HG03139 (cell line): ENCODE data around the gene WSCD2.

Experiments used
- ATAC-seq: cut with Tn5 transposase; IDR thresholded peaks from one replicate; pipeline ENCODE4 v1.9.1; 2021; ENCODE audit not compliant: unreplicated experiment

Gene WSCD2

DNA sequence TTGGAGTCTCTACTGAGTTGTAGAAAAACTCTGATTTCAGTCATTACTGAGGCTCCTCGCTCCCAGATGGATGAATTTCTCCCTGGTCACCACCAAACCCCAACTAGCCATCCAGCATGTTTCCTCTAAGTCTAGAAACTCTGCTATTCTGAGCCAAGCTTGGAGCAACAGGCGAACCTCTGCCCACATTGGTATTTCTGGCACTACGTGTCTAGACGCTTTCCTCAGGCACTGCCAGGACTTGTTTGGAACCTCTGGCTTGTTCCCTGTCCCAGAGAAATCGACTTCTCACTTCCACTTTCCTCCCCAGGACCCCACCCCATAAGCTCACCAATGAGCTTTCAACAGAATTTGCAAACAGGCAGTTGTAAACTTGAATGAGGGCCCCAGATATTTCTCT, 27.6 kb downstream of the WSCD2 start:
- ATAC-seq: no peak

GRCh38 chr12:108157870-108158459, 28.9 kb downstream of the WSCD2 start:
- ATAC-seq: no peak

DNA sequence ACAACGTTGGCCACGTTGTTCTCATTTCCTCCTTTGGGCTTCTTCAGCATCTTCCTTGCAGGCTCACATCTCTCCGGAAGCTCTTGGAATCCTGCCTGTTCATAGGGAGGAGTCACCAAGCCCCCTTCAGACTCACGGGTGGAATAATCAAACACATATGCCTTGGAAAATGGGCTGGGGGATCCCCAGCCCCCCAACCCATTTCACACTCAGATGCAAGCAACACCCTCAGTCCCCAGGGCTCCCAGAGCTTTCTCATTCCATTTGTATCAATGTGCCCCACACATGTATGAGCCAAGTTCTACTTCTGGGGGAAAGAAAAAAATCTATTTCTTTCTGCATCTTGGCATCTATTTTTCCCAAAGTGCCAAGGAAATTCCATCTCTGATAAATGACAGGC, 33.1 kb downstream of the WSCD2 start:
- ATAC-seq: no peak

GRCh38 chr12:108166505-108166904, 37.4 kb downstream of the WSCD2 start:
- ATAC-seq: no peak

DNA sequence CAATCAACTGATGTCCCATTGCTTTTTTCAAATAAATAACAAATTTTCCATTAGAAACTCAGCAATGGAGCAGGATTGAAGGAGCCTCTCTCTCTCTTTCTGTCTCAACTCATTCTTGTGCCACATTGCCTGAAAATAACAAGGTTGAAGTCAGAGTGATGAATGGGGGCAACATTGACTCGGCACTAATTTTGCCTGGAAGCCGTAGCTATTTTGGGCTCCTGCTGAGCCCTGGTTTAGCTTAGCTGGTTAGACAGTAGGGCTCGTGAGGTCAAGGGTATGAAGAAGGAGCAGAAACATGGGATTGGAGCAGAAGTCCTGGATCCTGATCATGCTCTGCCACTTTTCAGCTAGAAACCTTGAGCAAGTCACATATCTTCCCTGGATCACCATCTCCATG, 38.9 kb downstream of the WSCD2 start:
- ATAC-seq: no peak

GRCh38 chr12:108169708-108170107, 40.6 kb downstream of the WSCD2 start:
- no peak for ATAC-seq

DNA sequence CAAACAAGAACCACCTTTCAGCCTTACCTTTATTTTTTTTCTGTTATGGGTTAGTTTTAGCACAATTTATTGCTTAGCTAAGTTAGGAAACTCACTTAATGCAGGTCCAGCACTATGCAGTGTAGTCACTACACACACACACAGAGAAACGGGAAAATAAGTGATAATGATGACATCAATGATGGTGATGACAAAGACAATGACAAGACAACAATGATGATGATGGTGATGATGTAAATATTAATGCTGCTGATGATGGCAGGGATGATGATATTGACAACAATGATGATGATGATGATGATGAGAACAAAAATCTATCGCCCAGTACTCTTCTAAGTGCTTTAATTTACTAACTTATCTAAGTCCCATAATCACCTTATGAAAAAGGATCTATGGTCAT, 41.1 kb downstream of the WSCD2 start:
- no peak for ATAC-seq

DNA sequence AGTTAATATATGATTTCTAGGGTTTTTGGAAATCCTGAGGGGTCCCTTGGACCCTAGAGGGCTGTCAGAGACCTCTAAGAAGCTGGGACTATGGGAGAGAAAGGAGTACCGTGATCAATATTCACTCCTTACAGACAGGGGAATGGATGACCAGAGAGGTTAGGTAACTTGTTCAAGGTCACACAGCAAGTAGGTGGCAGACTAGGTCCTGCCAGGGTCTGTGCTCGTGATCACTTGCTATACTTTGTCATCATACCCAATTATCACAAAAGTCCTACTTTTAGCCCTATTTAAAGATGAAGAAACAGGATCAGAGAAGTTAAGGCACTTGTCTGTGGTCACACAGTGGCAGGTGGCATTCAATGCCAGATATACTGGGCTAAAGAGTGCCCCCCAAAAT, 42.9 kb downstream of the WSCD2 start:
- no peak for ATAC-seq

GRCh38 chr12:108173160-108173559, 44.1 kb downstream of the WSCD2 start:
- ATAC-seq: no peak

DNA sequence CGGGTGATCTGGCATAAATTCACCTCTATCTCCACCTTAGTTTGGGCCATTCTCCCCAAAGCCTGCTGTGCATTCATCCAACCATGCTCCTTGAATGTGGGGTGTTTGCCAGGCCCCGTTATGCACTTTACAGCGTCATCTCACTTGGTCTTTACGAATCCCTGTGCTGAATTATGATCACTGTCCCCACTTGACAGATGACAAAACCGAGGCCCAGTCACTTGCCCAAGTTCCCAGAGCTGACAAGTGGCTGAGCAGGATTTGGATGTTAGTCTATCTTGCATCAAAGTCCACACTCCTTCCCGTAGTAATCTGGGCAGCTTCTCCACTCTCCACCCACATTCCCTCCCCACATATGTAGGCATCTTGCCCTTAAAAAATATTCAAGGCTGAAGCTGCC, 44.8 kb downstream of the WSCD2 start:
- no peak for ATAC-seq

DNA sequence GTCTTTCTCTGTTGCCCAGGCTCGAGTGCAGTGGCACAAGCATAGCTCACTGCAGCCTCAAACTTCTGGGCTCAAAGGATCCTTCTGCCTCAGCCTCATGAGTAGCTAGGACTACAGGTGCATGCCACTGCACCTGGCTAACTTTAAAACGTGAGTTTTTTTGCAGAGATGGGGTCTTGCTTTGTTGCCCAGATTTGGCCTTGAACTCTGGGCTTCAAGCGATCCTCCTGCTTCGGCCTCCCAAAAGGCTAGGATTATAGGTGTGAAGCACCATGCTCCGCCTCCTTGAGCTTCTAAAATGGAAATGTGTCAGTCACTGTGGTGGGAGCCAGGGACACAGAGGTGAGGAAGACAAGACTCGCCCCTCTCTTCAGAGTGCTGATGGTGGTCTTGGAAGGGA, 45.6 kb downstream of the WSCD2 start:
- no peak for ATAC-seq

- ATAC-seq: no peak
Observed at GRCh38 chr12:108175310-108175709, 46.2 kb downstream of the WSCD2 start.

GRCh38 chr12:108176292-108176691, 47.2 kb downstream of the WSCD2 start:
- ATAC-seq: no peak

DNA sequence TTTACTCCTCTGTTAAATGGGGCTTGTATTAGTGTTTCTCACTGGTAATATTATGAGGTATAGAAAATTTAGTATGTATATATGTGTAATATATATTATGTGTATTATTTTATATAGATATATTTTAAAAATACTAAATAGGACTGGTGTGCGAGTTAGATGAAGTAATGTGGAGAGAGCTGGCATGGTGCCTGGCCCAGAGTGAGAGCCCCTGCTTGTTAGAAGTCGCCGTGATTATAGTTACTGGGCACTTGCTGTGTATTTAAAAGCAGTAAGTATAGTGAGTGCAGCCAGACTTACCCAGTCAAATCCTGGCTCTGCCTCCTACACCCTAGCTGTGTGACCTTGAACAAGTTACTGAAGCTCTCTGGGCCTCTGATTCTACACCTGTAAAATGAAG, 48.0 kb downstream of the WSCD2 start:
- no peak for ATAC-seq

- no peak for ATAC-seq
Observed at GRCh38 chr12:108179305-108179704, 50.2 kb downstream of the WSCD2 start.

- ATAC-seq: no peak
Observed at GRCh38 chr12:108180255-108181094, 51.4 kb downstream of the WSCD2 start.

DNA sequence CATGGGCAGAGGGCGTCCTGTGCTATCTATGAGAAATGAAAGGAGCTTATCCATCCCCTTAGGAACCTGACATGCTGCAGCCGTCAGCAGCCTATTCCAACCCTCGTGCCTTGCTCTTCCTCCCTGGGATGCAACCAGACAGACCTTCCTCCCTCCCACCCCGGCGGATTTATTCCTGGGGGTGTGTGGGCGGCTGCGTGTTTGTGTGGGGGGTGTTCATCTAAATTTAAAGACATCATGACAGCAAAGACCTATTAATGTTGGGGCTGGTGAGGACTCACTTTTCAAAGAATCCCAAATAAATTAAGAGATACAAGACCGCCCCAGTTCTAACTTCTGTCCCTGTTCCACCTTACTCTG, 52.0 kb downstream of the WSCD2 start:
- ATAC-seq: no peak

DNA sequence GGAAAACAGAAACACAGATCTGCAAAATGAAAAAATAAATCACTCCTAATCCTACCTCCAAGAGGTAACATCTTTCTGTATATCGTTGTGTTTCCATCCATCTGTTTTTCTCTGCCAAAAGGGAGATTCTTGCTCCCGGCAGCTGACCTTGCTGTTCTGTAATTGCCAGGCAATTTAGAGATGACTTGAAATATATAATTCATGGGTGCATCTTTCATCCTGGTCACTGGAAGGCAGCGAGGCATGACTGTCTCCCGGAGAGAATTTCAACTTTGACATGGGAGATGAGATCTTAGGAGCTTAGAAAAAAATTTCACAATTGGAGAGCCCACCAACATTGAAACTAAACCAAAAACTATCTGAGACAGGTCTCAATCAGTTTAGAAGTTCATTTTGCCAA, 53.0 kb downstream of the WSCD2 start:
- no peak for ATAC-seq

DNA sequence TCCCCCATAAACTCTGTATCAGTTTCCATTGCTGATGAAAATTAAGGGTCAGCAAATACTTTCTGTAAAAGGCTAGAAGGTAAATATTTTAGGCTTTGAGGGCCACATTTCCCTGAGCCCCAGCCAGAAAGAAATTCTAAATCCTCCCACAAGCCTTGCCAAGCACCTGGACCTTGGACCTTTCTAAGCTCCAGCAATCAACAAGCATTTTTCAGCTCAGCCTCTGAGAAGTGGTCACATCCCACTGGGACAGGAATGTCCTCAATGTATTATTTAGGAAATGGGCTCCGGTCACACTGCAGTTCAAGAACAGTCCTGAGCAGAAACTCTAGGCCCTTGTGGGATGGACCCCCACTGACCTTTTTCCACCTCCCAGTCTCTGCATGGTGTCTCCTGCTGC, 55.9 kb downstream of the WSCD2 start:
- ATAC-seq: no peak

GRCh38 chr12:108187831-108188230, 58.7 kb downstream of the WSCD2 start:
- no peak for ATAC-seq

GRCh38 chr12:108190529-108190928, 61.4 kb downstream of the WSCD2 start:
- ATAC-seq: no peak

DNA sequence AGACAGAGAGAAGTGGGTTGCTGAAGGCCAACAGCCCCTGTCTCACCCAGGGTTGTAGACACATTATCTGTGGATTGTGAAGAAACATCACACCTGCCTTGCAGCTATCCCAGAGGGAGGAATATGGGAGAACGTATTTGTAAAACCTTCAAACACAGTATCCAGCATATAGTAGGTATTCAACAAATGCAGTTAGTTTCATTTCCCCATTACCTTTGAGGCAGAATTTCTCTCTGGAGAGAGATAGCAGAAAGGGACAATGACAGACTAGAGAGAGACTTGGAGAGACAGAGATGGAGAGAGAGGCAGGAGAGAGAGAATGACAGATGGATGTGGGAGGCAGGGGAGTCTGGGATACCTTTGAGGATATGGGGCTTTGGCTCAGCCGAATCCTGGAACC, 62.0 kb downstream of the WSCD2 start:
- ATAC-seq: no peak

DNA sequence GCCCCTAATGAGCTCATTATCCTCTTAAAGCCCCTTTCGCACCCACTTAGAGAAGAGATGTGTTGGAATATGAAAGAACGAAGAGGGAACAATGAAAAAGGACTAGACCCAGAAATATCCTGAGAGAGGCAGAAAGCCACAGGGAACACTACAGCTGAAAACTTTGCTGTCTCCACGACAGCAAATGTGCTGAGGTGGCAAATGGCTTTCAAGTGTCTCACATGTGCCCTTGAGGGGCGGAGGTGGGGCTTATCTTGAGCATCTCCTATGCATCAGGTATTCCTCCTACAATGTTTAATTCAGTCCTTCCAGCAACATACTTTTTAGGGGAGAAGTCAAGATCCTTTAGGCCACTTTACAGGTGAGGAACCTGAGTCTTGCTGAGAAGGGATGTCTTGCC, 62.9 kb downstream of the WSCD2 start:
- no peak for ATAC-seq
